NCI-H1105 treated with DMSO at 0.1 percent for 48 hours (cell line): ENCODE results near the gene ZNF689.
"Not testable (repeated sequence)": the region's sequence is repeated elsewhere in the genome, so short reads cannot be mapped to it uniquely, and the experiment has no call there.

Experiments
- DNase-seq: peaks from one replicate; lab custom pipeline; 2025; lab: John Stamatoyannopoulos, UW

ZNF689 gene

DNA sequence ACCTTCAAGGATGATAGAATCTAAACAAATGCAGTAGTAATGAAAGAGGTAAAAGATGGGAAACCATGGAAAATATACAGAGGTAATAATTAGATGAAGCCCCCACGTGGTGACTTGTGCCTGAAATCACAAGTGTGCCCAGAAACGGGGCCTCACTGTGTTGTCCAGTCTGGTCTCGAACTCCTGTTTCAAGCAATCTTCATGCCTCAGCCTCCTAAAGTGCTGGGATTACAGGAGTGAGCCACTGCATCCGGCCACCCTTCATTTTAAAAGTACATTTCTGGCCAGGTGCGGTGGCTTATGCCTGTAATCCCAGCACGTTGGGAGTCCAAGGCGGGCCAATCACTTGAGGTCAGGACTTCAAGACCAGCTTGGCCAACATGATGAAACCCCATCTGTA is 26.4 kb upstream of the ZNF689 start:
- no peak for DNase-seq

DNA sequence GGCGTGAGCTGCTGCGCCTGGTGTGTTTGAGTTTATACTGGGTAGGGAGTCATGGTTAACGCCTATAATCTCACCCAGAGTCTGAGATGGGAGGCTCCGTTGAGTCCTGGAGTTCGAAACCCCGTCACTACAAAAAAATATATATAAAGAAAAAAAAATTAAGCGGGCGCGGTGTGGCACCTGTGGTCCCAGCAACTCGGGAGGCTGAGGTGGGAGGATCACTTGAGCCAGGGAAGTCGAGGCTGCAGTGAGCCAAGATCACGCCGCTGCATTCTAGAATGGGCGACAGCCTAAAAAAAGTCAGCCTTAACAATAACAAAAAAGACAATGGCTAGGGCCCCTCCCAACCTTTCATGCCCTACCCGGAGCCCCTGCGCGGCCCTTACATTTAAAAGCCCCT is 23.3 kb upstream of the ZNF689 start:
- DNase-seq, result no peak

DNA sequence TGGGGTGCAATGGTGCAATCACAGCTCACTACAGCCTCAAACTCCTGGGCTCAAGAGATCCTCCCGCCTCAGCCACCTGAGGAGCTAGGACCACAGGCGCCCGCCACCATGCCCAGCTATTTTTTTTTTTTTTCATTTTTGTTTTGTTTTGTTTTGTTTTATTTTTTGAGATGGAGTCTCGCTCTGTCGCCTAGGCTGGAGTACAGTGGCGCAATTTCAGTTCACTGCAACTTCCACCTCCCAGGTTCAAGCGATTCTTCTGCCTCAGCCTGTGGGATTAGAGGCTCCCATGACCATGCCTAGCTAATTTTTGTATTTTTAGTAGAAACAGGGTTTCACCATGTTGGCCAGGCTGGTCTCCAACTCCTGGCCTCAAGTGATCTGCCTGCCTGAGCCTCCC is 22.3 kb upstream of the ZNF689 start:
- not testable (repeated sequence) for DNase-seq

DNA sequence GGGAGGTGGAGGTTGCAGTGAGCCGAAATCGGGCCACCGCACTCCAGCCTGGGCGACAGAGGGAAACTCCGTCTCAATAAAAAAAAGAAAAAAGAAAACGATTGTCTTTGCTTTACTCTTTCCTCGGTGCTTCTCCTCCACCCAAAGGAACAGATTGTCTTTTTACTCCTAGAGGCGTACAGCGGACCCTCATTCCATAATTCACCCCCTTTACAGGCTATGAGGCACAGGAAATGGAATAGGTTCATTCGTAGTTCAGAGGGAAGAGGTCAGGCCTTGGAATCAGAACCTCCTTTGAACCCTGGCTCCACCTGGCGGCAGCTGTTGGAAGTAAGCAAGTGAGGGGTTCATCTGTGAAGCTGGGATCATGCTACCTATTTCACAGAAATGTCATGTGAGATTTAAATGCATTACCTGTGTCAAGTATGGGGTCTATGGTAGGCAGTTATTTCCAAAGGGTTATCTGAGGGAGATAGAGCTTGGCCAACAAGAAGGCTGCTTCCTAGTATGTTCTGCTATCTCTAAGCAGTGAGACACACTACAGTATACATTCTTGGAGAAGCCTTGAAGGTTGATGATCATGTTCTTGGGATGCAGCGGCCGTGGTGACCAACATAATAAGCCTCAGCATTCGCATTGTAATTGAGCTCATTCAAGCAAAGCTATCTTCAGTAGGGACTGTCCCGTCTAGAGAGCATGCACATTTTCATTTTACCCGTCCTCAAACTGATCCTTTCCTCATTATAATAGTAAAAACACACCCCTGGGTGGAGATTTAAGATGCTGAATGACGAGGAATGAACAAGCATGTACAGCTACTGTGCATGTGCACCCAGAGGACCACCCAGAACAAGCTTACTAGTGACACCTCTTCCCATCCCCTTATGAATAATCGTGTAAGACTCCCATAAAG is 18.7 kb upstream of the ZNF689 start:
- DNase-seq, result peak; percentile 67

DNA sequence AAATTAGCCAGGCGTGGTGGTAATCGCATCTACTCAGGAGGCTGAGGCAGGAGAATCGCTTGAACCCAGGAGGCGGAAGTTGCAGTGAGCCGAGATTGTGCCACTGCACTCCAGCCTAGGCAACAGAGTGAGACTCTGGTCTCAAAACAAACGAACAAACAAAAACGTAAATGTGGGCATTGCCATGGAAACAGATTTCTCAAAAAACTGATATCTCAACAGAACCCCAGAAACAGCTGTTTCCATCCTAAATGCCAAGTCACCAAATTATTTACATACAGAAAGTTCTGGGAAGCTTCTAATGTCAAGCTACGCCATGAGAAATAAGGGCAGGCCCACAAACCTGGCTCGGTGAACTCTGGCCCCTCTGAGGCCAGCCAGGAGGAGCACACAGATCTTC is 16.0 kb upstream of the ZNF689 start:
- no peak for DNase-seq

DNA sequence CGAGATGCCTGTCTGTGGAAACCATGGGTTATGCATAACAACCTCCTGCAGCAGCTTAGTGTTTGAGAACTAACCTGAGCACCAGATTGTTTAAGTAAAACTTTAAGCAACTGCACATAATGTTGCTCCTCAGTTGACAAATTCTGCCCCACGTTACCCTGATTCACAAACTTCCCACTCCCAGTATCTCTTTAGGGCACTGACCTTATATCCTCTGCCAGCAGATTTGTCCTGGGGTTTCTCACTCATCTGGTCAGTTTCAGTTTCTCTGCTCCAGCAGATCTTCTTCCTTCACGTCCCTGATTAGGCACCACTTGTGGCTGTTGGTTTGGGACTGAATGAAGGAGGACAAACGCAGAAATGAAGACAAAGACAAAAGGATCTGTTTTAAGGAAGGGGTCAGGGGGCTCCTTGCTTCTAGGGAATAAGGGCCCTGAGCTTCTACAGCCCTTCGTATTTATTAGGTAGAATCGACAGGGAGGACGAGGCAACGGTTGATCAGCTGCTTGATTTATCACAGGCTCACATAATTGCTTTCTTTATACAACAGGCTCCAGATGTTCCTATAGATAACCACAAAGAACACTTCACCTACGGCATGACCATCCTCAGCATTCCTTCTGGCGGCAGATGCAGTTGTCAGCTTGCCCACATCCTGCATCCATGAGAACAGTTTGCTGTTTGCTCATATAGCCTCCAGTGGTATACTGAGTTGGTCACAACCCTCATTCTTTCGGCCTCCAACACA is 13.5 kb upstream of the ZNF689 start:
- no peak for DNase-seq

DNA sequence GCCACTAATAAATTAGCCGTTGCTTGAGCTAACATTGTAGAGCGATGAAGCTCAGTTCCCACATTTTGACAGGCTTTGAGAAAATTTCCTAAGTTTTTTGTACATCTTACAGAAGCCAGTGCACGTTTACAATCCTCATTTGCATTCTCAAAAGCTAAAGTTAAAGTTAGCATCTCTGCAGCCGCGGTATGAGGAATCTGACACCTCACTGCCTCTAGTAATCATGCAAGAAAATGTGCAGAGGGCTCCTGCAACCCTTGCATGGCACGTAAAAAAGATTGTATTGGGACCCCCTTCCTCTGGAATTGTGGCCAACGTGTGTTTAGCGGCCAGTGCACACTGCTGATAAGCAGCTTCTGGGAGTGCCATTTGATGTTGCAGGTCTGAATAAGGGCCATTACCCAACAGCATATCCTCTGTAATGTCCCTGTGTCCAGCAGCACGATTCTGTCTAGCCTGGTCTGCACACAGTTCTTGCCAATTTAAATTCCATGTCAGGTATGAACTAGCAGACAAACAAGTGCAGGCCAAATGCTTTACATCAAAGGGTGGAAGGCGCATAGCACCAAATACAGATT is 12.4 kb upstream of the ZNF689 start:
- no peak for DNase-seq

DNA sequence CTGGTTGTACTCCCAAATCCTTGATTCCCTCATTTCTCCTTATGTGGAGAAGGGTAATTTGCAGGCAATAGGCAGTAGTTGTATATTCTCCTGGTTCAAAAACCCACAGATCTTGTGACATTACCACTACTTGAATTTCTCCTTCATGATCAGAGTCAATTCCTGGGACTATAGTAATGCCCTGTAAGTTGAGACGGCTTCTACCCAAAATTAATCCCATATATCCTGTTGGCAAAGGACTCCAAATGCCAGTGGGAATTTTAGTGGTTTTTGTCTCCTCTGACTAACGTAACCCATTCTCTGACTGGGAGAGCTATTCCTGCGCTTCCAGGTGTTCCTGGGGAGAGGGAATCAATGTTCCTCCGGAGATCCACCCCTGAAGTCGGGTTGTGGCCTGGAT is 11.6 kb upstream of the ZNF689 start:
- DNase-seq, result no peak

DNA sequence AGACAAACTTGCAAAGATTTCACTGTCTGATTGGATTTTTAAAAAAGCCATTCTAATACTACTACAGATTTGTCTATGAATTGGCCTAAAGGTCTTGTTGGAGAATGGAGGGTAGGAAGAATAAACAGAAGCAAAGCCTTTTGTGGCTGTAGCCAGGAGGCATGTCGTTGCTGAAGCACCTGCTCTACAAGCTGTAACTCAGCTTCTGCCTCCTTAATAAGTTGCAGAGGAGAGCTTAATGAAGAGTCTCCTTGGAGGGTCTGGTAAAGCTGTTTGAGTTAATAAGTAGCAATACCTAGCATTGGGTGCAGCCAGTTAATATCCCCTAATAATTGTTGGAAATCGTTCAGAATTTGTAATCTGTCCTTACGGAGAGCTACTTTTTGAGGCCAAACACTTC is 10.0 kb upstream of the ZNF689 start:
- no peak for DNase-seq

DNA sequence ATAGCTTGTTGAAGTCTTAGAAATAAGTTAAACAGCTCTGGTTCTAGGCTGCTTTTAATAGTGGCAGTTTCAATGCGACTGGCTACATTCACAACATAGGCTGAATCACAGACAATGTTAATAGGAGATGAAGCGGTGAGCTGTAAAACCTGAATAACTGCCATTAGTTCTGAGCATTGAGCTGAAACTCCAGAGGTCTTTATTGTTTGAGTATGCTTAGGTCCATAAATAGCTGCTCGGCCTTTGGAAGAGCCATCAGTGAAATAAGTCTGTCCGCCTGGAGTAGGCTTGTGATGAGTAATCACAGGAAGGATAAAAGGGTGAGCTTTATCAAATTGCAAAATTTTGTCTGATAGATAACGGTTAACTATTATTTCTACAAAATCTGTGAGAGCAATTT is 9.4 kb upstream of the ZNF689 start:
- no peak for DNase-seq

DNA sequence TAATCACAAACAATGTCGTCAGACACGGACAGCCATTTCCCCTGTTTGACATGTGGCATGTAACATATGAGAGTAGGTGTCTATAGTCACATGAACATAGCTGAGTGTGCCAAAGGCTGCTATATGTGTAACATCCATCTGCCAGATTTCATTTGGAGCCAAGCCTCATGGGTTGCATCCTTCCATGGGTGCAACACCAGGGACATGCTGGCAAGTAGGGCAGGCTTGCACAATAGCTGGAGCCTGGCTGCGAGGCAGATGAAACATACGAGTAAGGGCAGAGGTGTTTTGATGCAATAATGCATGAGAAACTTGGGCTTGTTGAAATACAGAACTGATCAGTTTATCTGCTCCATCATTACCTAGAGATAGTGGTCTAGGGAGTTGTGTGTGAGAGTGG is 9.0 kb upstream of the ZNF689 start:
- DNase-seq, result no peak

DNA sequence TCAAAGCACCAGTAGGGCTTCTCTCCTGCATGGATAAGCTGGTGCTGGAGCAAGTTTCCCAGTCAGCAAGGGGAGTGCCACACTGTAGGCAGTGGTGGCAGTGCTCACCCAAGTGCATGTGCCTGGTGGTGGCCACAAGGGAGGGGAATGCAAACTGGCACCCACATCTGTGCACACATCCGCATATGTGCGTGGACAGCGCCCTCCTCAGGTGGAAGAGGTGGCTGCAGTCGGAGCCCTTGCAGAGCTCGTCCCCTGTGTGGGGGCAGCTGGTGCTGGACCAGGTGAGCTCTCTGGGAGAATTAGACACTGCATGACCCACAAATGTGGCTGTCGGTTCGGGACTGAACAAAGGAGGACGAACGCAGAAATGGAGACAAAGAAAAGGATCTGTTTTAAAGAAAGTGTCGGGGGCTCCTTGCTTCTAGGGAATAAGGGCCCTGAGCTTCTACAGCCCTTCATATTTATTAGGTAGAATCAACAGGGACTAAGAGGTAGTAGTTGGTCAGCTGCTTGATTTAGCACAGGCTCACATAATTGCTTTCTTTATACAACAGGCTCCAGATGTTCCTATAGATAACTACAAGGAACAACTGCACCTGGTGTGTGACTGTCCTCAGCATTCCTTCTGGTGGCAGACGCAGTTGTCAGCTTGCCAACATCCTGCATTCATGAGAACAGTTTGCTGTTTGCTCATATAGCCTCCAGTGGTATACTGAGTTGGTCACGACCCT is 5.3 kb upstream of the ZNF689 start:
- peak; percentile 85 for DNase-seq

DNA sequence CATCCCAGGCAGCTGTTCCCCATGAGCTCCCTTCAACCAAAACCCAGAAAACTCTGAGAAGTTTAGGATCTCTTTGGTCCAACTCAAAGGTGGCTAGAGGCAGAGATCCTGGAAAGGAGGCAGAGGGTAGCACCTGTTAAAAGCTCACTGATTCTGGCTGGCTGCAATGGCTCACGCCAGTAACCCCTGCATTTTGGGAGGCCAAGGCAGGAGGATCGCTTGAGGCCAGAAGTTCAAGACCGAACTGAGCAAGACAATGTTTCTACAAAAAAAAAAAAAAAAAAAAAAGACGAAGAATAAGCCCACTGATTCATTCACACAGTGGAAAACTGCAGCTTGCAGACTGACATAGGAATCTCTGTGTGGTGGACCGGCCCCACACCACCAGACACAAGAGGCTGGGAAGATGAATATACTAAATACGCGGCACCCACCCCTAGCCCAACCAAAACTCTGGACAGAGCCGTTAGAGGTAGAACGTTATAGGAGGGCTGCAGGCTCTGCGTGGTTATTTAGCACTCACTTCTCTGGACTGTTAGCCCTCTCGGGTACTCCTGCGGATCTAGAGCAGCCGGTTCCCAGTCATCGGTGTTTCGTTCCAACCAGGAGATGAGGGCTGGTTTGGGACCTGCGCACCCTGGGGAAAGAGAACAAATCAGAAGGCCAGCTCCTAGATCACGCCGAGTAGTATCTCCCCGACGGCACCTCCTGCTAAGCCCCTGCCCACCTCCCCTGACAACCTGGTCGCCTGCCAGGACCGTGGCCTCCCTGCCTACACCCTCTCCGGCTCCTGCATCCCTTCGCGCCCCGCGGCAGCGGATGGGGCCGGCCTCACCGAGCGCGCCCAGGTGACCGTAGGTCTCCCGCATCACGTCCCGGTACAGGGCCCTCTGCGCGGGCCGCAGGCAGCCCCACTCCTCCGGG is 925 bp downstream of the ZNF689 start:
- DNase-seq, result peak; percentile 44

DNA sequence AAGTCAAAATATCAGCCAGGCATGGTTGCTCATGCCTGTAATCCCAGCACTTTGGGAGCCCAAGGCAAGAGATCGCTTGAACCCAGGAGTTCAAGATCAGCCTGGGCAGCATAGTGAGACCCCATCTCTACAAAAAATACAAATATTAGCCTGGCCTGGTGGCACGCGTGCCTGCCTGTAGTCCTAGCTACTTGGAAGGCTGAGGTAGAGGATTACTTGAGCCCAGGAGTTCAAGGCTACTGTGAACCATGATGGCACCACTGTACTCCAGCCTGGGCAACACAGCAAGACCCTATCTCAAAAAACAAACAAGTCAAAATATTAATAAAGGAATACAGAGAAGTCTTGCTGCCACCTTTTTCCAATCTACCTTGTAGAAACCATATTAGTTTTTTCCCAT is 4.2 kb downstream of the ZNF689 start:
- no peak for DNase-seq

DNA sequence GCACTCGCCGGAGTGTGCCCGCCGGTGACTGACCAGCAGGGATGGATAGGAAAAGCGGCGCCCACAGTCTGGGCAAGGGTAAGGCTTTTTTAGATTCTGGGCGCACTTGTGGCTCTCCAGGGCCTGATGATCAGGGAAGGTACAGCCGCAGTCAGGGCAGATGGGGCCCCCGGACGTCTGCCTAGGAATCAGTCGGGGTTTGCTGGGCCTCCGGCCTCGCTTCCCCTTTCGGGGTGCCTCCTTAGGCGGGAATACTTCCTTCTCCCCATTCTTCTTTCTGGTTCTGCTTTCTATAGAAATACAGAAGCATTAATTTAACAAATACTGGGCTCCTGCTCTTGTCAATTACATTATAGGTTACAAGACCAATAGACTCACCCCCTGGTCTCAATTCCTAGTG is 5.0 kb downstream of the ZNF689 start:
- DNase-seq, result no peak

DNA sequence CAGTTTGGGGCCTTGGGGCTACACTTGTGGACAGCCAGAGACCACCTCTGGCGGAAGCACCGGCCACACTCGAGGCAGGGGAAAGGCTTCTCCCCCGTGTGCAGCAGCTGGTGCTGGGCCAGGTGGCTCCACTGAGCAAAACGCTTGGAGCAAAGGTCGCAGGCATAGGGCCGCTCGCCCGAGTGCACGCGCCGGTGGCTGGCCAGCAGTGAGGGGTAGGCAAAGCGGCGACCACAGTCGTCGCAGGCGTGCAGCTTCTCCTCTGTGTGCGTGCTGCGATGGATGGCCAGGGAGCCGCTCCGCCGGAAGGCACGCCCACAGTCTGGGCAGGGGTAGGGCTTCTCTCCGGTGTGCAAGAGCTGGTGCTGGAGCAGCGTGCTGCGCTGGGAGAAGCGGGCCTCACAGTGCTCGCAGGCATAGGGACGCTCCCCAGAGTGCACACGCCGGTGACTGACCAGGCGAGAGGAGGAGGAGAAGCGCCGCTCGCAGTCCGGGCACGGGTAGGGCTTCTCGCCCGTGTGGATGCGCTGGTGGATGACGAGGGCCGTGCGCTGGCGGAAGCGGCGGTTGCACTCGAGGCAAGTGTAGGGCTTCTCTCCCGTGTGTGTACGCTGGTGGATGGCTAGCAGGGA is 5.8 kb downstream of the ZNF689 start:
- no peak for DNase-seq

DNA sequence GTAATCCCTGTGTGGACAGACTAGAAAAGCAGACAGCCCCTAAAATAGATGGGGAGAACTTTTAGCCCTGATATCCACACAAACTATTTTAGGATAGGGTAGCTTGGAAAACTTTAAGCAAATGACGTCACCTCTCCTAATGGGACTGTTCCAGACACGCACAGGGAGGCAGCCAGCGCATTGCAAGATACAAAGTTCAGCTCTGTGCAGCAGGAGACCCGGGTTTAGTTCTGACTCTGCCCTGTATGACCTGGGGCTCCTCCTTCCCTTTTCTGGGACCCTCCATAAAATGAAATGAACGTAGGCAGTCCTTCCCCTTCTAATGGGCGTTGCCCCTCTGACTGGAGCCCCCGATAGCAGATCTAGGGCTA is 6.3 kb downstream of the ZNF689 start:
- DNase-seq, result no peak

DNA sequence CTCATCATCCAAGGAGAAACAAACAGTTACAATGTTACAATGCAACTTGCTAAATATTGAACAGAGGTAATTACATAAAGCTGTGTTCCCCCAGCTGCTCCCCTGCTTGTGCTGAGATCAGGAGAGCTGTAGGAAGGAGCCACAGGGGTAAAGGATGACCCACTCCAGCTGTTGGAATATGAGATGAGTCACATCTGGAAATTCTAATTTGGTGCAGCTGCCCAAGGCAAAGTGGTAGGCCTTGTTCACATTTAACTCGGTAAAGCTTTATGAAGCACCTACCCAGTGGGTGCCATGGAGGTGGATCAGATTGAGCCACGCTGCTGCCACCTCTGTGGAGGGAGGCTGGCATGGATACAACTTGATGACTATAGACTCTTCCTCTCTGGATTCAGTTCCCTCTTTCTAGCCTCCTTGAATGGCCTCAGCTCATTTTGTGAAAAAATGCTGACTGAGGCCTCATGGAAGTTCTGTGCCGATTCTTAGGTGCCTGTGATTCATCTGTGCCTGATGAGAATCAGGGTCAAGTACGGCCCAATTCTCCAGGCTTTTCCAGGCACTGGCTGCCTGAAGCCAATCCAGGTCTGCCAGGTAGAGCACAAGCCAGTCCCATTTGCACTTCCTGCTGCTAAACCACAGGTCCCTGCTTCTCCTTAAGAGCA is 7.4 kb downstream of the ZNF689 start:
- DNase-seq, result no peak

DNA sequence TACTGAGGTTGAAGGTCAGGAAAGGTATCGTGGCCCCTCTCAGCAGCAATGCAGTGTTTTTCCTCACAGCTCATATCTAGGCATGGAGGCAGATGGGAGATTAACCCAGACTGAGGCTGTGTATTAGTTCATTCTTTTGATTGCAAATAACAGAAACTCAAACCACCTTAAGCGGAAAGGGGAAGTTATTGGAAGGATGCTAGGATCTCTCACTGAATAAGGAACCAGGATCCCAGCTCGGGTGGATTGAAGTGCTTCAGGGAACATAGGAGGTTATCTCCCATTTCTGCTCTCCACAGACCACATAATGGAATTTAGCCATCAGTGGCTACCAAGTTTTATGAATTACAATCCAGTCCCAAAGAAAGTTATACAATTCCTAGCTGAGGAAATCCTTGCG is 8.2 kb downstream of the ZNF689 start:
- DNase-seq, result no peak

DNA sequence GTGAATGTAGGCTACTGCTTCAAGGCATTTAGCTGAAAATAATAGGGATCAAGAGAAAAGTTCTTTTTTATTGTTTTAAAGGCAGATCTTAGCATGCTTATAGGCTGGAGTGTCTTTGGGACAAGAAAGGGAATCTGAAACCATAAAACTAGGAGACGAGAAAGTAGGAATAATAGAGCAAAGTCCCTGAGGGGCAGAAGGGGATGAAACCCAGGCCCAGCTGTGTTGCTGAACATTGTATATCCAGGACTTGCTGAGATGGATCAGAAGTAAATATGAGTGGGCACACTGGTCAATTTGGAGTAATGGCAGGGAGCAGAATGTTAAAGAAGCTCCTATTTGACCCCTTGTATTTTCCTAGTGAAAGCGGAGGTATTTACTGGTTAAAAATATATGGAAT is 9.3 kb downstream of the ZNF689 start:
- DNase-seq, result no peak
